Right atrium auricular region (tissue), 2 donors: ENCODE measurements around the gene FBXL4. TPM values are rescaled to one million over a fixed set of nuclear protein-coding genes. Genes with fewer than 3 reads are reported as not detected.
A peak's percentile ranks its signal among the peaks of the same experiment; 100 is the strongest.

Experiments
- DNase-seq: peaks from one replicate; pipeline ENCODE4 v3.0.0-alpha.2; 2019; ENCODE audit warnings: low spot score
- H3K27ac ChIP-seq, 2 donors: fragments of 200-600 bp; sonication (generic); 1 replicate in 1 of 2; 2 replicates in 1 of 2; pipeline ENCODE4 v1.5.1; 2016 to 2019
- H3K27me3 ChIP-seq, 2 donors: fragments of 200-600 bp; sonication (generic); one replicate each; pipeline versions ENCODE4 v1.5.1 to v1.6.0; 2017 to 2019
- H3K36me3 ChIP-seq: fragments of 200-600 bp; sonication (generic); one replicate; pipeline ENCODE4 v1.5.1; 2016
- H3K4me1 ChIP-seq, 2 donors: fragments of 200-600 bp; sonication (generic); one replicate each; pipeline versions ENCODE4 v1.5.1 to v1.6.0; 2017 to 2019
- H3K4me3 ChIP-seq, 2 donors: fragments of 200-600 bp; sonication (generic); 1 replicate in 1 of 2; 2 replicates in 1 of 2; pipeline ENCODE4 v1.5.1; 2017 to 2019; ENCODE audit warnings: mild to moderate bottlenecking in 1 of 2, moderate library complexity in 1 of 2
- H3K9me3 ChIP-seq, 2 donors: fragments of 200-600 bp; sonication (generic); one replicate each; pipeline ENCODE4 v1.5.1; 2019
- CTCF ChIP-seq, 2 donors: fragments of 200-600 bp; sonication (generic); IDR thresholded peaks; one replicate each; pipeline ENCODE4 v1.5.1; 2019; ENCODE audit warnings: antibody characterized with exemption in 2 of 2
- total RNA-seq, 2 donors: library from RNA; depleted of rRNA; stranded (reverse); fragments of >200 nt; gene quantifications; one replicate each; pipeline ENCODE4 v1.1.0, GENCODE V29; 2016

FBXL4 gene
- total RNA-seq, 2 donors from 2014 or later = 20.6 to 22.6 TPM

- DNase-seq = no peak
- Histone ChIP-seq H3K27me3 (peaks cover 9 to 23% of the 10 kb centered on the region in 2 donors), H3K36me3 (no peaks in the 10 kb centered on the region), H3K27ac (no peak overlapping the region), H3K4me1 (peaks cover 0 to 41% of the 10 kb centered on the region in 2 donors), H3K4me3 (peak overlapping the region; percentile 26 to 36), H3K9me3 (no peaks in the 10 kb centered on the region)
- peak in 1 of 2 donors; percentile 38 for TF ChIP-seq CTCF (IDR thresholded peaks at IDR 0.05)
Measured at GRCh38 chr6:98847779-98848538, 99.8 kb downstream of the FBXL4 start.

GRCh38 chr6:98847416-98847778, 100.3 kb downstream of the FBXL4 start:
- H3K27ac ChIP-seq = no peak overlapping the region
- H3K9me3 ChIP-seq = no peaks in the 10 kb centered on the region
- no peak for DNase-seq
- no peaks in the 10 kb centered on the region for H3K36me3 ChIP-seq
- no peak for TF ChIP-seq CTCF (IDR thresholded peaks at IDR 0.05)
- H3K4me3 ChIP-seq = peak overlapping the region in 1 of 2 donors; percentile 36
- H3K4me1 ChIP-seq = peaks cover 0 to 41% of the 10 kb centered on the region in 2 donors
- peaks cover 15 to 29% of the 10 kb centered on the region in 2 donors for H3K27me3 ChIP-seq

GRCh38 chr6:98846021-98846380, 101.7 kb downstream of the FBXL4 start:
- Histone ChIP-seq H3K27me3 (peaks cover 28 to 38% of the 10 kb centered on the region in 2 donors), H3K36me3 (no peaks in the 10 kb centered on the region), H3K4me3 (no peak overlapping the region), H3K4me1 (peaks cover 0 to 41% of the 10 kb centered on the region in 2 donors), H3K9me3 (no peaks in the 10 kb centered on the region), H3K27ac (no peak overlapping the region)
- DNase-seq = no peak
- no peak for TF ChIP-seq CTCF (IDR thresholded peaks at IDR 0.05)

GRCh38 chr6:98845211-98846020, 102.3 kb downstream of the FBXL4 start:
- peak; percentile 81 for DNase-seq
- Histone ChIP-seq H3K4me1 (peaks cover 0 to 41% of the 10 kb centered on the region in 2 donors), H3K4me3 (peak overlapping the region in 1 of 2 donors; percentile 28), H3K27me3 (peaks cover 30 to 38% of the 10 kb centered on the region in 2 donors), H3K36me3 (no peaks in the 10 kb centered on the region), H3K9me3 (no peaks in the 10 kb centered on the region), H3K27ac (no peak overlapping the region)
- peak; percentile 61 to 88 for TF ChIP-seq CTCF (IDR thresholded peaks at IDR 0.05)

GRCh38 chr6:98844244-98845210, 103.2 kb downstream of the FBXL4 start:
- H3K4me1 ChIP-seq = peaks cover 0 to 41% of the 10 kb centered on the region in 2 donors
- no peak for DNase-seq
- no peaks in the 10 kb centered on the region for H3K9me3 ChIP-seq
- H3K27ac ChIP-seq = no peak overlapping the region
- peaks cover 36 to 45% of the 10 kb centered on the region in 2 donors for H3K27me3 ChIP-seq
- H3K4me3 ChIP-seq = peak overlapping the region in 1 of 2 donors; percentile 28
- no peak for TF ChIP-seq CTCF (IDR thresholded peaks at IDR 0.05)
- no peaks in the 10 kb centered on the region for H3K36me3 ChIP-seq
